ENCODE measurements around the gene PARM1.

DNA sequence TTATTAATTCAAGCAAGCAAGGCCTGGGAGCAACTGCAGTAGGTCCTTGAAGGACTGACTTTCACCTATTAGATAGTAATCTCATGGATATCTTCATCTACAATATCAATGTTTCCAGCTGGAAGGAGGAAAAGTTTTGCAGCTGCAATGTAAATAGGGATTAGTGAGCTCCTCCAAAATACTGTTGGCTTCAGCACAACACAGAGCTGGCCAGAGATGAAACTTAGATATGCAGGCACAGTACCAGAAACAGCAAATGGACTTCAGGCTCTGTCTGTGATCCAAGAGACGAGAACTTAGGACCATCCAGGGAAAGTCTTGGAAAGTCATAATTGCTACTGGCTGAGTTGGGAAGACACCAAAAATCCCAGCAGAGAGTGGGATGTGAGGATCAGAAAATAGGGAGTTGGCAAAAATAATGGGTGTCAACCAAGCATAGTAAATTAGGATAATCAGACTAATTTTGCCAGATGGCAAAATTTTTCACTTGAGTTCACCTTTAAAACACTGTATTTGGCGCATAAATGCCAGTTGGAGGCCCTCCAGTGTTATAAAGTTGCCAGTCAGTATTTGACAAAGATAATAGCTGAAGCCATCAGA is 57.5 kb downstream of the PARM1 start:
- TF ChIP-seq, protein P1, sequence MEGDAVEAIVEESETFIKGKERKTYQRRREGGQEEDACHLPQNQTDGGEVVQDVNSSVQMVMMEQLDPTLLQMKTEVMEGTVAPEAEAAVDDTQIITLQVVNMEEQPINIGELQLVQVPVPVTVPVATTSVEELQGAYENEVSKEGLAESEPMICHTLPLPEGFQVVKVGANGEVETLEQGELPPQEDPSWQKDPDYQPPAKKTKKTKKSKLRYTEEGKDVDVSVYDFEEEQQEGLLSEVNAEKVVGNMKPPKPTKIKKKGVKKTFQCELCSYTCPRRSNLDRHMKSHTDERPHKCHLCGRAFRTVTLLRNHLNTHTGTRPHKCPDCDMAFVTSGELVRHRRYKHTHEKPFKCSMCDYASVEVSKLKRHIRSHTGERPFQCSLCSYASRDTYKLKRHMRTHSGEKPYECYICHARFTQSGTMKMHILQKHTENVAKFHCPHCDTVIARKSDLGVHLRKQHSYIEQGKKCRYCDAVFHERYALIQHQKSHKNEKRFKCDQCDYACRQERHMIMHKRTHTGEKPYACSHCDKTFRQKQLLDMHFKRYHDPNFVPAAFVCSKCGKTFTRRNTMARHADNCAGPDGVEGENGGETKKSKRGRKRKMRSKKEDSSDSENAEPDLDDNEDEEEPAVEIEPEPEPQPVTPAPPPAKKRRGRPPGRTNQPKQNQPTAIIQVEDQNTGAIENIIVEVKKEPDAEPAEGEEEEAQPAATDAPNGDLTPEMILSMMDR (IDR thresholded peaks at IDR 0.05), result no peak
- TF ChIP-seq POLR2A (IDR thresholded peaks at IDR 0.05), result no peak

All from adrenal gland (tissue), 5 donors.